VCaP (cell line): ENCODE results near the gene AUTS2.

ENCODE experiments used
- H3K27ac ChIP-seq: fragments of 450-650 bp; 2 replicates; pipeline ENCODE4 v1.5.1; 2017
- TF ChIP-seq, protein P1 (sequence below): fragments of 450-650 bp; conservative IDR thresholded peaks from 2 replicates; pipeline ENCODE4 v1.5.1; 2017; ENCODE audit warnings: mild to moderate bottlenecking, moderate library complexity

The AUTS2 gene

DNA sequence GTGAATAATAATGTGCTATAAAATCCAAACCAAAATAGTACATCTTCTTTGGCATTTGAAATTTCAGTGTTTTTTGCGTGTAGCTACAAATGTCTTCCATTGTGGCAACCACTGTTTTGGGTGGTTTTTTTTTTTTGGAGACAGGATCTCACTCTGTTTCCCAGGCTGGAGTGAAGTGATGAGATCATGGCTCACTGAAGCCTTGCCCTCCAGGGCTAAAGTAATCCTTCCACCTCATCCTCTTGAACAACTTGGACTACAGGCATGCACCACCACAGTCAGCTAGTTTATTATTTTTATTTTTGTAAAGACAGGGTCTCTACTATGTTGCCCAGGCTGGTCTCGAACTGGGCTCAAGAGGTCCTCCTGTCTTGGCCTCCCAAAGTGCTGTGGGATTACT lies 455.1 kb downstream of the AUTS2 start:
- TF ChIP-seq, protein P1, sequence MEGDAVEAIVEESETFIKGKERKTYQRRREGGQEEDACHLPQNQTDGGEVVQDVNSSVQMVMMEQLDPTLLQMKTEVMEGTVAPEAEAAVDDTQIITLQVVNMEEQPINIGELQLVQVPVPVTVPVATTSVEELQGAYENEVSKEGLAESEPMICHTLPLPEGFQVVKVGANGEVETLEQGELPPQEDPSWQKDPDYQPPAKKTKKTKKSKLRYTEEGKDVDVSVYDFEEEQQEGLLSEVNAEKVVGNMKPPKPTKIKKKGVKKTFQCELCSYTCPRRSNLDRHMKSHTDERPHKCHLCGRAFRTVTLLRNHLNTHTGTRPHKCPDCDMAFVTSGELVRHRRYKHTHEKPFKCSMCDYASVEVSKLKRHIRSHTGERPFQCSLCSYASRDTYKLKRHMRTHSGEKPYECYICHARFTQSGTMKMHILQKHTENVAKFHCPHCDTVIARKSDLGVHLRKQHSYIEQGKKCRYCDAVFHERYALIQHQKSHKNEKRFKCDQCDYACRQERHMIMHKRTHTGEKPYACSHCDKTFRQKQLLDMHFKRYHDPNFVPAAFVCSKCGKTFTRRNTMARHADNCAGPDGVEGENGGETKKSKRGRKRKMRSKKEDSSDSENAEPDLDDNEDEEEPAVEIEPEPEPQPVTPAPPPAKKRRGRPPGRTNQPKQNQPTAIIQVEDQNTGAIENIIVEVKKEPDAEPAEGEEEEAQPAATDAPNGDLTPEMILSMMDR: no peak

DNA sequence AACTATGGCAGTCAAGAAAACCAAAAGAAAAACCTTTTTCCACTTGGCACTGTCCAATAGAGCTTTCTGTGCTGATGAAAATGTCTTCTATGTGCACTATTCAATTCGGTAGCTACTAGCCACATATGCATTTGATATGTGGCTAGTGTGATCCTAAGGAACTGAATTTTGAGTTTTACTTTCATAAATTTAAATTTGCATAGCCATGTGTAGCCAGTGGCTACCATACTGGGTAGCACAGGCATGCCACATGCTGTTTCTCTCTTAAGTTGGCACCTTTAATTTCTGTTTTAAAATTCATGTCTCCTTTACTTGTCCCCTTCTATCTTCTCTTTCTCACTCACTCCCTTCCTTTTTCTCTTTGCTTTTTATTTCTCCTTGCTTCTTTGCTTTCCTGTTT lies 455.7 kb downstream of the AUTS2 start:
- no peak overlapping the region for H3K27ac ChIP-seq
- TF ChIP-seq, protein P1: no peak

More for the DNA sequence above, 455.1 kb downstream of the AUTS2 start:
- H3K27ac ChIP-seq: no peak overlapping the region

DNA sequence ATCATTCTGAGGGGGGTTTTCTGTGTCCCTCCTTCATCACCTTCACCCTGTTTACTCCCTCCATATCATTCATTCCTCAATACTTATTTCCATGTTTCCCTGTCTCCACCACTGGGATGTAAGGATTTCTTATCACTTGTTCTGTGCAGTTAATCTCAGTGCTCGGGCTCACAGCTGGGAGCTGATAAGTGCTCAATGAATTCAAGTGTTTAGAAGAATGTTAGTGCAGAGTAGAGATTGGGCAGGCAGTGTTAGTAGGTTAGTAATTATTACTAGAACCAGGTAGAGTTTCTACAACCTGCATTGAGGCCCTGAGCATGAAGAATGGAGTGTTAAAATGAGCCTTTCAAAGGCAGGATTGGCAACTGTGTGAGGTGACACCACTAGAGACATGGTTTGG lies 458.1 kb downstream of the AUTS2 start:
- TF ChIP-seq, protein P1: no peak
- H3K27ac ChIP-seq: no peak overlapping the region

DNA sequence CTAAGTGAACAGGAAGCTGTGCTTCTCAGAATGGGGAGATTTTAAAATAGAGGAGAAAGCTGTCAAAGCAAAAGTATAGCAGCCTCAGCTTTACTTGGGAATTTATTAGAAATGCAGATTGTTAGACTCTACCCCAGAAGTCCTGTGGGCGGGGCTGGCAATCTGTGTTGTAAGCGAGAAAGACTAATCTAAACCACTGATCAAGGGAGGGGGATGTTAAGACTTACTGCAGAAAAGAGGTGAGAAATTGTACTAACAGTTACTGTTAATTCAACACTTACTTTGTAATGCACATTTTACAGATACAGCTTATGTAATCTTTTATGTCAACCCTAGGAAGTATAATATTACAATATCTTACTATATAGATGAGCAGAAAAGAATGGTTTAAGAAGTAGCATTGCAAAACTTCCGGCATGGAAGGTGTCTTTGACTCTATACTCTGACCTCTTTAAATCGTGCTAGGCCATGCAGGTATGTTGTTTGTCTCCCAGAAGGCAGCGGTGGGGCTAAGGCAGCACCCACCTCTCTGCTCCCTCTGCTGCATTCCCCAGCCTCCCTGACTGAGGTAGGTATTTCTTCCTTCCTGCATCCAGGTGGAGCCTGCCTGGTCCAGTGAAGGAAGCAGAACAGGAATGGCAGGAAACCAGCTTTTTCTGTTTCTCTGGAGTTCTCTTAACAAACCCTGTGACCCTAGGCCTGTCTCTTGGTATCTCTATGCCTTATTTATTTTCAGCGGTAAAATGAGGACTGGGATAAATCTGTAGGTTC lies 462.2 kb downstream of the AUTS2 start:
- TF ChIP-seq, protein P1: no peak
- H3K27ac ChIP-seq: no peak overlapping the region

DNA sequence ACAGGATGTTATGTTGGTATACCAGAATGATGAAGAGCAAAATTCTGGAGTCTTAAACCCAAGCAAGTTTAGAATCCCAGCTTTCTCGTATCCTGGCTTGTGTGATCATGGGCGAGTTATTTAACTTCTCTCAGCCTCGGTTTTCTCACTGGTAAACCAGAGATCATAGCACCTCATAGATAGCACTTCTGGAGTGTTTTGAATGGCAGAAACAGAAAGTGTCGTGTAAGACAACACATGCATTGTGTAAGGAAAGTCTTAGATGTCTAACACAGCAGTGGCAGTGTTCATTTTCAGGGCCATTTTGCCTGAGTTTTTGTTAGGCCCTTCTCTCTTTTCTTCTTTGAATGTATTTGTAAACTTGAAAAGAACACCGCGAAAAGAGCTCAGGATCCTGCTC lies 465.1 kb downstream of the AUTS2 start:
- H3K27ac ChIP-seq: no peak overlapping the region
- TF ChIP-seq, protein P1: no peak

DNA sequence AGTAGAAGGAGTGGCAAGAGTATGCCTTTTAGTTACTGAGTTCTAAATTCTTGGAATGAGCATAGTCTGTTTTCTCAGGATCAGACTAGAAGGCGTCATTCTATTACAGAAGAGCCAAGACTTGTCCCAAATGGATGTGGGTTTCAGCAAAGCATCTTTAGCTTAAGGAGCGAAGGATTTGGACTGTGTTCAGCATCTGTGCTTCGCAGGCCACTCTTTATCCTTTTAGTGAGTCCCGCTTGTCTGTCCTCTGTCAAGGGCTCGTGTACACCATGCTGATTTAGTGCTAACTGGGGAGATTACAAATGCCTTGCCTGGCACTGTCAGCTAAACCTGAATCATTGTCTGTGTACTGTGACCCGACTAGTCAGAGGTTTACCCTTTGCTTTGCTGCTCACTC lies 465.7 kb downstream of the AUTS2 start:
- H3K27ac ChIP-seq: no peak overlapping the region
- TF ChIP-seq, protein P1: no peak

DNA sequence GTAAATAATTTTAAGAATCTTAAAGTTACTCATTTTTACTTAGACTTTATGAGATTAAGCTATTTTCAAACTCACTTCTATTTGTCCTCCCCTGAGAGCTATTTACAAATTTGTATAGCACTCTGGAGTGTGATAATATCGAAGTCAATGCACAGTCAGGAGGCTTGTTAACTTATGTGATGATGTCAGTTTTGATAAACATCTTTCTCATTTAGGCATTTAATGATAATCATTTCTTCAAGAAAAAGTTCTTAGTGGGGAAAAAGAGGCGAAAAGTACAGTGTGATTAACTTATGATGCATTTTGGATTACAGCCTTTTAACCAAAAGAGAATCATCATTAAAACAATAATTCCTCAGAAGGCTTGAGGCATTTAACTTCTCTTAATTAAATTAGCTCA lies 468.6 kb downstream of the AUTS2 start:
- TF ChIP-seq, protein P1: no peak
- no peak overlapping the region for H3K27ac ChIP-seq
